Measurements from ENCODE around the gene DDC.

DNA sequence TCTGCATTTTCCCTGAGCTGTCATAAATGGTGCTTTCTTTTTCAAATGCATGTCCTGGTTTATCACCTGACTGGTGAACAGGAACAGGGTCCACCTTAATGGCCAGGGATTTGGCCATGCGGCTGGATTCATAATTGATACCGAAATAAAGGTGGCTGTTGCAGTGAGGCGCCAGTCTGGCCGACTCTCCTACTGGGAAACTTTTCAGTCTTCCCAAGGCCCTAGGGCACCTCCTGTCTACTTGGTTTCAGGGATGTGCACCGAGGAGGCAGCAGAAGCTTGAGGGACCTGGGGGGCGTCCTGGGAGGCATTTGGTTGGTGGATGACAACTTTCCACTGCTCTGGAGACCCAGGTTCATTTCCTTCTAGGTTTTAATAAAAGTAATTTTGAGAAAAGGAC lies 68.6 kb downstream of the DDC start:
- TF ChIP-seq, protein P1, sequence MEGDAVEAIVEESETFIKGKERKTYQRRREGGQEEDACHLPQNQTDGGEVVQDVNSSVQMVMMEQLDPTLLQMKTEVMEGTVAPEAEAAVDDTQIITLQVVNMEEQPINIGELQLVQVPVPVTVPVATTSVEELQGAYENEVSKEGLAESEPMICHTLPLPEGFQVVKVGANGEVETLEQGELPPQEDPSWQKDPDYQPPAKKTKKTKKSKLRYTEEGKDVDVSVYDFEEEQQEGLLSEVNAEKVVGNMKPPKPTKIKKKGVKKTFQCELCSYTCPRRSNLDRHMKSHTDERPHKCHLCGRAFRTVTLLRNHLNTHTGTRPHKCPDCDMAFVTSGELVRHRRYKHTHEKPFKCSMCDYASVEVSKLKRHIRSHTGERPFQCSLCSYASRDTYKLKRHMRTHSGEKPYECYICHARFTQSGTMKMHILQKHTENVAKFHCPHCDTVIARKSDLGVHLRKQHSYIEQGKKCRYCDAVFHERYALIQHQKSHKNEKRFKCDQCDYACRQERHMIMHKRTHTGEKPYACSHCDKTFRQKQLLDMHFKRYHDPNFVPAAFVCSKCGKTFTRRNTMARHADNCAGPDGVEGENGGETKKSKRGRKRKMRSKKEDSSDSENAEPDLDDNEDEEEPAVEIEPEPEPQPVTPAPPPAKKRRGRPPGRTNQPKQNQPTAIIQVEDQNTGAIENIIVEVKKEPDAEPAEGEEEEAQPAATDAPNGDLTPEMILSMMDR (IDR thresholded peaks at IDR 0.05; ENCODE audit: low read depth, low read length, poor library complexity, severe bottlenecking) = no peak
- no peak for TF ChIP-seq EZH2phosphoT487 (IDR thresholded peaks at IDR 0.05; ENCODE audit: borderline replicate concordance, low read length)
